Measurements from ENCODE around the gene GRAMD1B.

GRAMD1B gene

GRCh38 chr11:123586568-123586967, 156.5 kb downstream of the GRAMD1B start:
- H3K36me3 ChIP-seq (replicated peaks) = no peaks in the 10 kb centered on the region
- no peaks in the 10 kb centered on the region for H3K9me3 ChIP-seq
- peaks cover 5% of the 10 kb centered on the region; the same call in 1 of the 2 replicates for H3K4me1 ChIP-seq
- no peak overlapping the region for H3K4me3 ChIP-seq
- in situ Hi-C loops (cut with MboI; ENCODE audit: low sequenced_read_pairs) = no loop called here
- H3K27me3 ChIP-seq (ENCODE audit: low read depth) = no peaks in the 10 kb centered on the region
- no peak for DNase-seq (ENCODE audit: low spot score in 2 of 2)

GRCh38 chr11:123587044-123587443, 157.0 kb downstream of the GRAMD1B start:
- Histone ChIP-seq H3K4me1 (peaks cover 5% of the 10 kb centered on the region; the same call in 1 of the 2 replicates), H3K36me3 (replicated peaks) (no peaks in the 10 kb centered on the region)

GRCh38 chr11:123587559-123587958, 157.5 kb downstream of the GRAMD1B start:
- H3K4me1 ChIP-seq = peaks cover 5% of the 10 kb centered on the region; the same call in 1 of the 2 replicates

More at GRCh38 chr11:123587044-123587443, 157.0 kb downstream of the GRAMD1B start:
- DNase-seq (ENCODE audit: low spot score in 2 of 2) = no peak
- in situ Hi-C loops (cut with MboI; ENCODE audit: low sequenced_read_pairs) = no loop called here
- H3K27me3 ChIP-seq (ENCODE audit: low read depth) = no peaks in the 10 kb centered on the region
- H3K9me3 ChIP-seq = no peaks in the 10 kb centered on the region
- H3K4me3 ChIP-seq = no peak overlapping the region

GRCh38 chr11:123588117-123588863, 158.2 kb downstream of the GRAMD1B start:
- DNase-seq (ENCODE audit: low spot score in 2 of 2) = no peak
- H3K36me3 ChIP-seq (replicated peaks) = no peaks in the 10 kb centered on the region
- H3K4me3 ChIP-seq = no peak overlapping the region
- H3K27me3 ChIP-seq (ENCODE audit: low read depth) = no peaks in the 10 kb centered on the region
- H3K9me3 ChIP-seq = no peaks in the 10 kb centered on the region
- in situ Hi-C loops (cut with MboI; ENCODE audit: low sequenced_read_pairs) = no loop called here
- H3K4me1 ChIP-seq = peaks cover 5% of the 10 kb centered on the region; the same call in 1 of the 2 replicates

More at GRCh38 chr11:123587559-123587958, 157.5 kb downstream of the GRAMD1B start:
- H3K27me3 ChIP-seq (ENCODE audit: low read depth) = no peaks in the 10 kb centered on the region
- H3K36me3 ChIP-seq (replicated peaks) = no peaks in the 10 kb centered on the region
- DNase-seq (ENCODE audit: low spot score in 2 of 2) = no peak
- H3K9me3 ChIP-seq = no peaks in the 10 kb centered on the region
- in situ Hi-C loops (cut with MboI; ENCODE audit: low sequenced_read_pairs) = no loop called here
- no peak overlapping the region for H3K4me3 ChIP-seq

GRCh38 chr11:123588864-123589262, 158.8 kb downstream of the GRAMD1B start:
- Histone ChIP-seq H3K27me3 (ENCODE audit: low read depth) (no peaks in the 10 kb centered on the region), H3K36me3 (replicated peaks) (no peaks in the 10 kb centered on the region), H3K4me1 (peaks cover 5% of the 10 kb centered on the region; the same call in 1 of the 2 replicates), H3K4me3 (no peak overlapping the region), H3K9me3 (no peaks in the 10 kb centered on the region)
- no peak for DNase-seq (ENCODE audit: low spot score in 2 of 2)
- in situ Hi-C loops (cut with MboI; ENCODE audit: low sequenced_read_pairs) = no loop called here

GRCh38 chr11:123590296-123590912, 160.3 kb downstream of the GRAMD1B start:
- no peaks in the 10 kb centered on the region for H3K36me3 ChIP-seq (replicated peaks)
- DNase-seq (ENCODE audit: low spot score in 2 of 2) = no peak
- H3K4me1 ChIP-seq = peaks cover 2% of the 10 kb centered on the region; the same call in 1 of the 2 replicates
- H3K9me3 ChIP-seq = no peaks in the 10 kb centered on the region
- H3K4me3 ChIP-seq = no peak overlapping the region
- in situ Hi-C loops (cut with MboI; ENCODE audit: low sequenced_read_pairs) = no loop called here
- no peaks in the 10 kb centered on the region for H3K27me3 ChIP-seq (ENCODE audit: low read depth)

GRCh38 chr11:123593570-123593969, 163.5 kb downstream of the GRAMD1B start:
- Histone ChIP-seq H3K4me1 (no peaks in the 10 kb centered on the region), H3K27me3 (ENCODE audit: low read depth) (no peaks in the 10 kb centered on the region), H3K9me3 (no peaks in the 10 kb centered on the region), H3K36me3 (replicated peaks) (peaks cover 7% of the 10 kb centered on the region; the same call in 1 of the 2 replicates), H3K4me3 (no peak overlapping the region)
- in situ Hi-C loops (cut with MboI; ENCODE audit: low sequenced_read_pairs) = no loop called here
- no peak for DNase-seq (ENCODE audit: low spot score in 2 of 2)

- DNase-seq (ENCODE audit: low spot score in 2 of 2) = no peak
- Histone ChIP-seq H3K4me1 (no peaks in the 10 kb centered on the region), H3K27me3 (ENCODE audit: low read depth) (no peaks in the 10 kb centered on the region), H3K9me3 (no peaks in the 10 kb centered on the region), H3K36me3 (replicated peaks) (peaks cover 7% of the 10 kb centered on the region; the same call in 1 of the 2 replicates), H3K4me3 (no peak overlapping the region)
- in situ Hi-C loops (cut with MboI; ENCODE audit: low sequenced_read_pairs) = no loop called here
Observed at GRCh38 chr11:123594188-123594901, 164.3 kb downstream of the GRAMD1B start.

GRCh38 chr11:123594921-123595320, 164.9 kb downstream of the GRAMD1B start:
- Histone ChIP-seq H3K27me3 (ENCODE audit: low read depth) (no peaks in the 10 kb centered on the region), H3K36me3 (replicated peaks) (peaks cover 8% of the 10 kb centered on the region; the same call in 1 of the 2 replicates), H3K4me1 (no peaks in the 10 kb centered on the region), H3K4me3 (no peak overlapping the region), H3K9me3 (no peaks in the 10 kb centered on the region)
- in situ Hi-C loops (cut with MboI; ENCODE audit: low sequenced_read_pairs) = no loop called here
- DNase-seq (ENCODE audit: low spot score in 2 of 2) = no peak

GRCh38 chr11:123597859-123598258, 167.8 kb downstream of the GRAMD1B start:
- H3K4me3 ChIP-seq = no peak overlapping the region
- in situ Hi-C loops (cut with MboI; ENCODE audit: low sequenced_read_pairs) = no loop called here
- peaks cover 20% of the 10 kb centered on the region for H3K36me3 ChIP-seq (replicated peaks)
- no peaks in the 10 kb centered on the region for H3K27me3 ChIP-seq (ENCODE audit: low read depth)
- no peaks in the 10 kb centered on the region for H3K4me1 ChIP-seq
- DNase-seq (ENCODE audit: low spot score in 2 of 2) = no peak
- H3K9me3 ChIP-seq = no peaks in the 10 kb centered on the region

GRCh38 chr11:123601136-123601535, 171.1 kb downstream of the GRAMD1B start:
- Histone ChIP-seq H3K4me1 (no peaks in the 10 kb centered on the region), H3K36me3 (replicated peaks) (peaks cover 19% of the 10 kb centered on the region), H3K9me3 (no peaks in the 10 kb centered on the region), H3K27me3 (ENCODE audit: low read depth) (no peaks in the 10 kb centered on the region), H3K4me3 (no peak overlapping the region)
- no peak for DNase-seq (ENCODE audit: low spot score in 2 of 2)
- in situ Hi-C loops (cut with MboI; ENCODE audit: low sequenced_read_pairs) = no loop called here

GRCh38 chr11:123601743-123602142, 171.7 kb downstream of the GRAMD1B start:
- in situ Hi-C loops (cut with MboI; ENCODE audit: low sequenced_read_pairs) = no loop called here
- no peak for DNase-seq (ENCODE audit: low spot score in 2 of 2)
- Histone ChIP-seq H3K27me3 (ENCODE audit: low read depth) (no peaks in the 10 kb centered on the region), H3K4me3 (no peak overlapping the region), H3K36me3 (replicated peaks) (peaks cover 19% of the 10 kb centered on the region), H3K4me1 (no peaks in the 10 kb centered on the region), H3K9me3 (no peaks in the 10 kb centered on the region)

GRCh38 chr11:123603666-123604065, 173.6 kb downstream of the GRAMD1B start:
- H3K36me3 ChIP-seq (replicated peaks) = peaks cover 25% of the 10 kb centered on the region
- no peaks in the 10 kb centered on the region for H3K9me3 ChIP-seq
- no peaks in the 10 kb centered on the region for H3K27me3 ChIP-seq (ENCODE audit: low read depth)
- H3K4me3 ChIP-seq = no peak overlapping the region
- in situ Hi-C loops (cut with MboI; ENCODE audit: low sequenced_read_pairs) = no loop called here
- H3K4me1 ChIP-seq = no peaks in the 10 kb centered on the region
- DNase-seq (ENCODE audit: low spot score in 2 of 2) = no peak

GRCh38 chr11:123607781-123608180, 177.7 kb downstream of the GRAMD1B start:
- Histone ChIP-seq H3K4me3 (no peak overlapping the region), H3K9me3 (no peaks in the 10 kb centered on the region), H3K36me3 (replicated peaks) (peaks cover 25% of the 10 kb centered on the region), H3K27me3 (ENCODE audit: low read depth) (no peaks in the 10 kb centered on the region), H3K4me1 (no peaks in the 10 kb centered on the region)
- in situ Hi-C loops (cut with MboI; ENCODE audit: low sequenced_read_pairs) = no loop called here
- DNase-seq (ENCODE audit: low spot score in 2 of 2) = no peak
